CD4-positive, alpha-beta T cell (primary cell): ENCODE data around the gene GNG4. TPM values are rescaled to one million over a fixed set of nuclear protein-coding genes. Genes with fewer than 3 reads are reported as not detected.

Source experiments
- ATAC-seq: fragments of 200-7000 bp; cut with Tn5 transposase; one replicate; pipeline ENCODE4 v1.10.0; 2022; ENCODE audit warnings: mild to moderate bottlenecking; ENCODE audit not compliant: poor library complexity
- CTCF ChIA-PET: fragments of 350-600 bp; sonication (Branson Sonifier 250); formaldehyde crosslinking; loops from one replicate; lab custom pipeline; 2021; ENCODE audit warnings: antibody characterized with exemption, inconsistent platforms; lab: Charles Lee
- POLR2A ChIA-PET: fragments of 350-600 bp; sonication (Branson Sonifier 250); formaldehyde crosslinking; loops from one replicate; lab custom pipeline; 2021; ENCODE audit warnings: antibody characterized with exemption, inconsistent platforms; lab: Charles Lee
- DNase-seq, 14 experiments: peaks; one replicate each; pipeline ENCODE4 v3.0.0-alpha.2; 2013 to 2020; ENCODE audit warnings: mixed read lengths in 2 of 14
- H3K27ac ChIP-seq, 2 donors: one replicate each; pipeline versions ENCODE4 v1.5.1 to v1.7.0; 2013; ENCODE audit warnings: low read length in 2 of 2, low read depth in 1 of 2, mild to moderate bottlenecking in 1 of 2
- H3K27me3 ChIP-seq, 2 experiments: 1 replicate in 1 of 2; 2 replicates in 1 of 2; pipeline versions ENCODE4 v1.6.1 to v1.7.0; 2013; ENCODE audit warnings: low read length in 2 of 2, control low read depth in 1 of 2, mild to moderate bottlenecking in 1 of 2, moderate library complexity in 1 of 2; ENCODE audit not compliant: insufficient read depth in 2 of 2, control insufficient read depth in 1 of 2
- H3K36me3 ChIP-seq: one replicate; pipeline ENCODE4 v1.6.1; 2013; ENCODE audit warnings: low read length, control low read depth; ENCODE audit not compliant: insufficient read depth
- H3K4me1 ChIP-seq: one replicate; pipeline ENCODE4 v1.6.1; 2013; ENCODE audit warnings: low read length, control low read depth; ENCODE audit not compliant: insufficient read depth
- H3K4me3 ChIP-seq: one replicate; pipeline ENCODE4 v1.5.1; 2013; ENCODE audit warnings: mild to moderate bottlenecking, low read length, moderate library complexity
- H3K9me3 ChIP-seq, 2 experiments: 1 replicate in 1 of 2; 2 replicates in 1 of 2; pipeline versions ENCODE4 v1.6.1 to v1.7.0; 2013; ENCODE audit warnings: low read length in 2 of 2, mild to moderate bottlenecking in 2 of 2, control low read depth in 1 of 2, moderate library complexity in 1 of 2; ENCODE audit not compliant: control insufficient read depth in 1 of 2, insufficient read depth in 1 of 2
- H3K27ac Mint-ChIP-seq: one replicate; pipeline ENCODE4 v1.8.0; 2020; ENCODE audit warnings: mixed read lengths
- H3K27me3 Mint-ChIP-seq: one replicate; pipeline ENCODE4 v1.8.0; 2021; ENCODE audit warnings: mixed read lengths
- H3K36me3 Mint-ChIP-seq: one replicate; pipeline ENCODE4 v1.8.0; 2021; ENCODE audit warnings: low read depth, mixed read lengths
- H3K4me1 Mint-ChIP-seq: one replicate; pipeline ENCODE4 v1.8.0; 2021; ENCODE audit warnings: low read depth, mixed read lengths
- H3K4me3 Mint-ChIP-seq: one replicate; pipeline ENCODE4 v1.8.0; 2020; ENCODE audit warnings: mild to moderate bottlenecking, mixed read lengths
- H3K9me3 Mint-ChIP-seq: one replicate; pipeline ENCODE4 v1.8.0; 2020; ENCODE audit warnings: mixed read lengths
- intact Hi-C, 2 experiments: fragments of 100-400 bp; cut with DNase I in 1 of 2; cut with micrococcal nuclease in 1 of 2; formaldehyde crosslinking; loops; one replicate each; pipeline versions ENCODE4 v1.15.1 to v1.9.0; 2023 to 2025; cut with DNase I, micrococcal nuclease
- total RNA-seq, 174 experiments: library from RNA in 2 of 174; stranded (reverse) in 2 of 174; gene quantifications; one replicate each; pipeline ENCODE4 v1.2.3 and lab custom pipeline; 2021 to 2026
- TF ChIP-seq, protein P1 (sequence below): fragments of 200-600 bp; IDR thresholded peaks from one replicate; pipeline ENCODE4 v1.8.0; 2022; ENCODE audit warnings: antibody characterized with exemption, mild to moderate bottlenecking

GNG4 gene
- total RNA-seq, 2 experiments from 2014 or later: not detected

DNA sequence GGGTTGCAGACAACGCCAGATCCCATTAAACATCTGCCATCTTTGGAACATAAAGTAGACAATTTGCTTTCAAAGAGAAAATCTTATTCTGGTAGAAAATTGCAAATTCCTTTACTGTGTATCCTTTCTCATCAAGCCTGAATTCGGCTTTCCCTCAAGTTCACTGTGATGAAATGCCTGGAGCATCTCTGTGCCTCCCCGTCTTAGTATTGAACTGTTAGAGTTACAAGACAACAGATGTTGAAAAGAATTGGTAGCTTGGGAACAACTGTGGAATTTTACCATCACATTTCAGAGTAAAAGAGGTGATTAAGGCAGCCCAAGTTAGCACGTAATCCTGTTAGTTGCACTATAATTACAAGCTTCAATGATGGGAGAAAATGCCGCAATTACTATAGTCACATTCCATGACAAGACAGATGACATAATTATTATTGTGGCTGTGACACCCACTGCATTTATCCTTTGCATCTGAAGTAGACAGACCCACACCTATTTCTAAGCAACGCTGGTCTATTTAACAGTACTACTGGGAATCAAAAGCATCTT is 90.9 kb downstream of the GNG4 start:
- H3K27me3 Mint-ChIP-seq: no peaks in the 10 kb centered on the region
- no peaks in the 10 kb centered on the region for H3K36me3 Mint-ChIP-seq
- TF ChIP-seq, protein P1, sequence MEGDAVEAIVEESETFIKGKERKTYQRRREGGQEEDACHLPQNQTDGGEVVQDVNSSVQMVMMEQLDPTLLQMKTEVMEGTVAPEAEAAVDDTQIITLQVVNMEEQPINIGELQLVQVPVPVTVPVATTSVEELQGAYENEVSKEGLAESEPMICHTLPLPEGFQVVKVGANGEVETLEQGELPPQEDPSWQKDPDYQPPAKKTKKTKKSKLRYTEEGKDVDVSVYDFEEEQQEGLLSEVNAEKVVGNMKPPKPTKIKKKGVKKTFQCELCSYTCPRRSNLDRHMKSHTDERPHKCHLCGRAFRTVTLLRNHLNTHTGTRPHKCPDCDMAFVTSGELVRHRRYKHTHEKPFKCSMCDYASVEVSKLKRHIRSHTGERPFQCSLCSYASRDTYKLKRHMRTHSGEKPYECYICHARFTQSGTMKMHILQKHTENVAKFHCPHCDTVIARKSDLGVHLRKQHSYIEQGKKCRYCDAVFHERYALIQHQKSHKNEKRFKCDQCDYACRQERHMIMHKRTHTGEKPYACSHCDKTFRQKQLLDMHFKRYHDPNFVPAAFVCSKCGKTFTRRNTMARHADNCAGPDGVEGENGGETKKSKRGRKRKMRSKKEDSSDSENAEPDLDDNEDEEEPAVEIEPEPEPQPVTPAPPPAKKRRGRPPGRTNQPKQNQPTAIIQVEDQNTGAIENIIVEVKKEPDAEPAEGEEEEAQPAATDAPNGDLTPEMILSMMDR: no peak
- no peaks in the 10 kb centered on the region for H3K9me3 Mint-ChIP-seq
- CTCF ChIA-PET: no interaction called here
- Histone ChIP-seq H3K4me3 (no peak overlapping the region), H3K27ac (no peak overlapping the region), H3K9me3 (no peaks in the 10 kb centered on the region), H3K27me3 (no peaks in the 10 kb centered on the region), H3K4me1 (no peaks in the 10 kb centered on the region), H3K36me3 (no peaks in the 10 kb centered on the region)
- H3K4me1 Mint-ChIP-seq: no peaks in the 10 kb centered on the region
- POLR2A ChIA-PET: no interaction called here
- ATAC-seq (no peak), DNase-seq (no peak)
- no peak overlapping the region for H3K27ac Mint-ChIP-seq
- intact Hi-C loops: no loop called here
- H3K4me3 Mint-ChIP-seq: no peak overlapping the region

DNA sequence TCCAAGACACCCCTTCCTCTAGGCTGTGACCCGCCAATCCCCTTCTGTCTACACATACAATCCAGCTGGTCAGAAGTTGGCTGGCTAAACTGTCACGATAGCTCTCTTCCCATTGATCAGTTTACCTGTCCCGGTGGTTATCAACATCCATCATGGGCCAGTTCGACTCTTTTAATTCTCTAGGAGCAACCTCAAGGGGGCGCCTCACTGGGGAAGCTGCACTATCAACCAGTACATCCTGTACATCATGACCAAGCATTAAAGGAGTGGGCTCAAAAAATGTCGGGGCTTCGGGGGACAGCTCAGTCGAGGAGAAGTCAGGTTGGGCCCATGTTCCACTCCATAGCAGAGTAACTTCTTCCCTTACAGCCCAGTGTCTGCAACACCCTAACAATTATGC is 92.1 kb downstream of the GNG4 start:
- no peak overlapping the region for H3K4me3 ChIP-seq
- no peaks in the 10 kb centered on the region for H3K36me3 ChIP-seq
- H3K9me3 ChIP-seq: no peaks in the 10 kb centered on the region
- ChIA-PET CTCF (no interaction called here), POLR2A (no interaction called here)
- TF ChIP-seq, protein P1: no peak
- ATAC-seq (no peak), DNase-seq (peak in 3 of 14 experiments; percentile 16 to 19 (median 16))
- intact Hi-C loops: no loop called here
- no peaks in the 10 kb centered on the region for H3K4me1 ChIP-seq
- Mint-ChIP-seq H3K27me3 (no peaks in the 10 kb centered on the region), H3K4me1 (no peaks in the 10 kb centered on the region), H3K36me3 (no peaks in the 10 kb centered on the region), H3K27ac (no peak overlapping the region), H3K9me3 (no peaks in the 10 kb centered on the region), H3K4me3 (no peak overlapping the region)
- no peaks in the 10 kb centered on the region for H3K27me3 ChIP-seq
- no peak overlapping the region for H3K27ac ChIP-seq

DNA sequence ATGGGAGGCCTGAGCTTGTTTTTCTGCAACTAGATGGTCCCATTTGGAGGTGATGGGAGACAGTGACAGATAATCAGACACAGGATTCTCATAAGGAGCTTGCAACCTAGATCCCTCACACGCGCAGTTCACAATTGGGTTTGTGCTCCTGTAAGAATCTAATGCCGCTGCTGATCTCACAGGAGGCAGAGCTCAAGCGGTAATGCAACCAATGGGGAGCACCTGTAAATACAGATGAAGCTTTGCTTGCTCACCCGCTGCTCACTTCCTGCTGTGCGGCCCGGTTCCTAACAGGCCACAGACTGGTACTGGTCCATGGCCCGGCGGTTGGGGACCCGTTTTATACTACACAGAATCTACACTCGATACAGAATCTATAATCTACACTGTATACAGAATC is 92.8 kb downstream of the GNG4 start:
- H3K4me3 ChIP-seq: no peak overlapping the region
- no peak for ATAC-seq
- H3K4me1 ChIP-seq: no peaks in the 10 kb centered on the region
- Mint-ChIP-seq H3K27me3 (no peaks in the 10 kb centered on the region), H3K27ac (no peak overlapping the region), H3K9me3 (no peaks in the 10 kb centered on the region), H3K36me3 (no peaks in the 10 kb centered on the region), H3K4me3 (no peak overlapping the region), H3K4me1 (no peaks in the 10 kb centered on the region)
- no peaks in the 10 kb centered on the region for H3K36me3 ChIP-seq
- no peak overlapping the region for H3K27ac ChIP-seq
- no peaks in the 10 kb centered on the region for H3K9me3 ChIP-seq
- DNase-seq: no peak
- TF ChIP-seq, protein P1: no peak
- intact Hi-C loops: no loop called here
- POLR2A ChIA-PET: no interaction called here
- no peaks in the 10 kb centered on the region for H3K27me3 ChIP-seq
- CTCF ChIA-PET: no interaction called here
